HG02588 (cell line): Measurements from ENCODE around the gene PLEKHA7.

Experiments used
- ATAC-seq: cut with Tn5 transposase; IDR thresholded peaks from one replicate; pipeline ENCODE4 v1.9.1; 2021; ENCODE audit warnings: mild to moderate bottlenecking, moderate library complexity; ENCODE audit not compliant: unreplicated experiment

Gene PLEKHA7

GRCh38 chr11:16777613-16777975 is 236.6 kb downstream of the PLEKHA7 start:
- ATAC-seq, result no peak

- no peak for ATAC-seq
Measured at GRCh38 chr11:16776711-16777612, 237.3 kb downstream of the PLEKHA7 start.

GRCh38 chr11:16775614-16776283 is 238.5 kb downstream of the PLEKHA7 start:
- ATAC-seq, result no peak

- ATAC-seq, result no peak
Measured at GRCh38 chr11:16774936-16775613, 239.1 kb downstream of the PLEKHA7 start.

- no peak for ATAC-seq
Measured at GRCh38 chr11:16773981-16774935, 240.0 kb downstream of the PLEKHA7 start.

GRCh38 chr11:16772141-16772512 is 242.1 kb downstream of the PLEKHA7 start:
- ATAC-seq, result no peak

- no peak for ATAC-seq
Measured at GRCh38 chr11:16771350-16772140, 242.7 kb downstream of the PLEKHA7 start.

- ATAC-seq, result no peak
Measured at GRCh38 chr11:16770016-16770415, 244.2 kb downstream of the PLEKHA7 start.

GRCh38 chr11:16769386-16769785 is 244.8 kb downstream of the PLEKHA7 start:
- ATAC-seq, result no peak

GRCh38 chr11:16767957-16768356 is 246.3 kb downstream of the PLEKHA7 start:
- ATAC-seq, result no peak

- no peak for ATAC-seq
Measured at GRCh38 chr11:16767137-16767536, 247.1 kb downstream of the PLEKHA7 start.

GRCh38 chr11:16764888-16765287 is 249.3 kb downstream of the PLEKHA7 start:
- ATAC-seq, result no peak

GRCh38 chr11:16763746-16764145 is 250.5 kb downstream of the PLEKHA7 start:
- ATAC-seq, result no peak

- no peak for ATAC-seq
Measured at GRCh38 chr11:16759857-16760508, 254.2 kb downstream of the PLEKHA7 start.

- ATAC-seq, result no peak
Measured at GRCh38 chr11:16758382-16759024, 255.7 kb downstream of the PLEKHA7 start.

GRCh38 chr11:16750417-16750816 is 263.8 kb downstream of the PLEKHA7 start:
- ATAC-seq, result no peak

- peak; percentile 52 for ATAC-seq
Measured at GRCh38 chr11:16749666-16750065, 264.5 kb downstream of the PLEKHA7 start.

GRCh38 chr11:16749092-16749491 is 265.1 kb downstream of the PLEKHA7 start:
- ATAC-seq, result no peak
